Fibroblast of lung (primary cell): ENCODE data around the gene EXPH5. TPM values are rescaled to one million over a fixed set of nuclear protein-coding genes. Genes with fewer than 3 reads are reported as not detected.

Experiments used
- DNase-seq, 2 donors: peaks; one replicate each; pipeline versions ENCODE4 v3.0.0 to v3.0.0-alpha.2; 2010; ENCODE audit warnings: low read depth in 2 of 2
- H2AFZ ChIP-seq: 2 replicates; pipeline ENCODE4 v1.5.1; 2012; ENCODE audit warnings: low read length, control low read depth, inconsistent platforms
- H3K27ac ChIP-seq: 2 replicates; pipeline ENCODE4 v1.5.1; 2011; ENCODE audit warnings: low read length, control low read depth; ENCODE audit not compliant: insufficient read depth
- H3K27me3 ChIP-seq: 2 replicates; pipeline ENCODE4 v1.5.1; 2011; ENCODE audit warnings: mild to moderate bottlenecking, low read length; ENCODE audit not compliant: control insufficient read depth, insufficient read depth
- H3K36me3 ChIP-seq: 2 replicates; pipeline ENCODE4 v1.5.1; 2011; ENCODE audit warnings: low read length; ENCODE audit not compliant: control insufficient read depth, insufficient read depth
- H3K4me1 ChIP-seq: 2 replicates; pipeline ENCODE4 v1.5.1; 2011; ENCODE audit warnings: low read length; ENCODE audit not compliant: control insufficient read depth, insufficient read depth; ENCODE audit errors: extremely low read depth
- H3K4me2 ChIP-seq: 2 replicates; pipeline ENCODE4 v1.5.1; 2011; ENCODE audit warnings: low read length, control low read depth; ENCODE audit not compliant: insufficient read depth; ENCODE audit errors: extremely low read depth
- H3K4me3 ChIP-seq, 4 experiments: fragments of 200-600 bp in 1 of 4; sonication (generic) in 1 of 4; replicated peaks in 1 of 4; 2 replicates each; pipeline ENCODE4 v1.5.1; 2011 to 2016; ENCODE audit warnings: low read length in 4 of 4, low read depth in 3 of 4, mild to moderate bottlenecking in 3 of 4, control low read depth in 2 of 4, inconsistent platforms in 1 of 4, mixed read lengths in 1 of 4; ENCODE audit not compliant: insufficient read depth in 1 of 4; ENCODE audit errors: control extremely low read depth in 1 of 4
- H3K79me2 ChIP-seq: 2 replicates; pipeline ENCODE4 v1.5.1; 2012; ENCODE audit warnings: mild to moderate bottlenecking, low read length, inconsistent platforms; ENCODE audit not compliant: control insufficient read depth, insufficient read depth
- H3K9ac ChIP-seq: 2 replicates; pipeline ENCODE4 v1.5.1; 2011; ENCODE audit warnings: mild to moderate bottlenecking, low read length, control low read depth; ENCODE audit not compliant: insufficient read depth
- H3K9me3 ChIP-seq: 2 replicates; pipeline ENCODE4 v1.5.1; 2012; ENCODE audit warnings: low read depth, low read length; ENCODE audit not compliant: control insufficient read depth, insufficient read depth
- H4K20me1 ChIP-seq: 2 replicates; pipeline ENCODE4 v1.5.1; 2011; ENCODE audit warnings: low read length; ENCODE audit not compliant: control insufficient read depth, insufficient read depth; ENCODE audit errors: extremely low read depth
- CTCF ChIP-seq, 2 donors: IDR thresholded peaks in 1 of 2; conservative IDR thresholded peaks in 1 of 2; 1 replicate in 1 of 2; 2 replicates in 1 of 2; pipeline ENCODE4 v1.5.1; 2011 to 2012; ENCODE audit warnings: low read length in 2 of 2, control low read depth in 1 of 2, inconsistent platforms in 1 of 2, low read depth in 1 of 2, mild to moderate bottlenecking in 1 of 2
- EZH2 ChIP-seq: IDR thresholded peaks from 2 replicates; pipeline ENCODE4 v1.5.1; 2012; ENCODE audit warnings: low read length, control low read depth, mild to moderate bottlenecking; ENCODE audit errors: missing control alignments
- polyA plus RNA-seq, 2 donors: library from polyadenylated mRNA; depleted of rRNA in 1 of 2; stranded (reverse) in 1 of 2; unstranded in 1 of 2; fragments of >200 nt; gene quantifications; 2 replicates each; pipeline ENCODE4 v1.2.1, GENCODE V29; 2011 to 2012; ENCODE audit warnings: missing spikeins in 1 of 2
- total RNA-seq: library from RNA; depleted of rRNA; stranded (reverse); fragments of >200 nt; gene quantifications from 2 replicates; pipeline ENCODE4 v1.2.1, GENCODE V29; 2014

The EXPH5 gene
- total and polyA plus RNA-seq, 2 donors (not counting 1 experiment from before 2014, with no cell fraction given): 2.9 to 11.2 TPM

- Histone ChIP-seq H3K79me2 (no peaks in the 10 kb centered on the region), H3K4me3 (no peak overlapping the region), H3K36me3 (no peaks in the 10 kb centered on the region), H3K4me1 (no peaks in the 10 kb centered on the region), H3K9me3 (no peaks in the 10 kb centered on the region), H2AFZ (no peak overlapping the region), H3K4me2 (no peak overlapping the region), H3K27ac (no peak overlapping the region), H3K9ac (no peak overlapping the region), H4K20me1 (no peaks in the 10 kb centered on the region), H3K27me3 (no peaks in the 10 kb centered on the region)
- no peak for DNase-seq
- no peak for TF ChIP-seq EZH2
- no peak for TF ChIP-seq CTCF (conservative IDR thresholded peaks at IDR 0.05 in 1 of 2, IDR thresholded peaks at IDR 0.05 in 1 of 2; ENCODE audit: low read depth in 1 of 2, low read length in 2 of 2)
Observed at GRCh38 chr11:108580645-108581044, 12.9 kb downstream of the EXPH5 start.

GRCh38 chr11:108580043-108580442, 13.5 kb downstream of the EXPH5 start:
- TF ChIP-seq EZH2: no peak
- no peak for TF ChIP-seq CTCF (conservative IDR thresholded peaks at IDR 0.05 in 1 of 2, IDR thresholded peaks at IDR 0.05 in 1 of 2; ENCODE audit: low read depth in 1 of 2, low read length in 2 of 2)
- no peak overlapping the region for H2AFZ ChIP-seq
- no peaks in the 10 kb centered on the region for H3K79me2 ChIP-seq
- no peaks in the 10 kb centered on the region for H3K36me3 ChIP-seq
- DNase-seq: no peak
- H4K20me1 ChIP-seq: no peaks in the 10 kb centered on the region
- no peaks in the 10 kb centered on the region for H3K27me3 ChIP-seq
- no peak overlapping the region for H3K4me2 ChIP-seq
- H3K4me1 ChIP-seq: no peaks in the 10 kb centered on the region
- no peaks in the 10 kb centered on the region for H3K9me3 ChIP-seq
- no peak overlapping the region for H3K4me3 ChIP-seq
- H3K27ac ChIP-seq: no peak overlapping the region
- H3K9ac ChIP-seq: no peak overlapping the region

GRCh38 chr11:108576523-108576922, 17.0 kb downstream of the EXPH5 start:
- no peaks in the 10 kb centered on the region for H3K36me3 ChIP-seq
- DNase-seq: no peak
- no peak overlapping the region for H3K4me2 ChIP-seq
- H3K27ac ChIP-seq: no peak overlapping the region
- H3K4me1 ChIP-seq: no peaks in the 10 kb centered on the region
- no peak overlapping the region for H3K4me3 ChIP-seq
- H3K9ac ChIP-seq: no peak overlapping the region
- TF ChIP-seq EZH2 (no peak), CTCF (conservative IDR thresholded peaks at IDR 0.05 in 1 of 2, IDR thresholded peaks at IDR 0.05 in 1 of 2; ENCODE audit: low read depth in 1 of 2, low read length in 2 of 2) (no peak)
- no peaks in the 10 kb centered on the region for H3K9me3 ChIP-seq
- no peaks in the 10 kb centered on the region for H3K79me2 ChIP-seq
- no peaks in the 10 kb centered on the region for H4K20me1 ChIP-seq
- H3K27me3 ChIP-seq: no peaks in the 10 kb centered on the region
- H2AFZ ChIP-seq: no peak overlapping the region
